ENCODE measurements around the gene THOC2.

DNA sequence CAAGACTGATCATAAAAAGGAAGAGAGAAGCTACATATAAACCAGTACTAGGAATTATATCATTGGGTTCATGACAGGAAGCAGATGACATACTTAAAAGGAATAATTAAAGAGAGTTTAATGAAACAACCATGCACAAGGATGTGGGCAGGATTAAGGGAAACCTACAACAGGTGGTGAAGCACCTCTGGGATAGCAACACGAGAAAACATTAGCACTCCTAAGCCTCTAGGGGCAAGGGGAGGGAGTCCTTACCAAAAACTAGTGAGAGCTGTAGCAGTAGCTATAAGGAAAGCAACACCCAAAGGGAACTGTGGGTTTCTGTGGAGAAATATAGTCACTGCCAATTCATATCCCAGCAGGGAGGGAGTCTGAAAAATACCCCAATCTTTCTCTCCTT lies 7.2 kb upstream of the THOC2 start:
- TF ChIP-seq, protein P1, sequence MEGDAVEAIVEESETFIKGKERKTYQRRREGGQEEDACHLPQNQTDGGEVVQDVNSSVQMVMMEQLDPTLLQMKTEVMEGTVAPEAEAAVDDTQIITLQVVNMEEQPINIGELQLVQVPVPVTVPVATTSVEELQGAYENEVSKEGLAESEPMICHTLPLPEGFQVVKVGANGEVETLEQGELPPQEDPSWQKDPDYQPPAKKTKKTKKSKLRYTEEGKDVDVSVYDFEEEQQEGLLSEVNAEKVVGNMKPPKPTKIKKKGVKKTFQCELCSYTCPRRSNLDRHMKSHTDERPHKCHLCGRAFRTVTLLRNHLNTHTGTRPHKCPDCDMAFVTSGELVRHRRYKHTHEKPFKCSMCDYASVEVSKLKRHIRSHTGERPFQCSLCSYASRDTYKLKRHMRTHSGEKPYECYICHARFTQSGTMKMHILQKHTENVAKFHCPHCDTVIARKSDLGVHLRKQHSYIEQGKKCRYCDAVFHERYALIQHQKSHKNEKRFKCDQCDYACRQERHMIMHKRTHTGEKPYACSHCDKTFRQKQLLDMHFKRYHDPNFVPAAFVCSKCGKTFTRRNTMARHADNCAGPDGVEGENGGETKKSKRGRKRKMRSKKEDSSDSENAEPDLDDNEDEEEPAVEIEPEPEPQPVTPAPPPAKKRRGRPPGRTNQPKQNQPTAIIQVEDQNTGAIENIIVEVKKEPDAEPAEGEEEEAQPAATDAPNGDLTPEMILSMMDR (IDR thresholded peaks at IDR 0.05), result no peak
- TF ChIP-seq POLR2A (IDR thresholded peaks at IDR 0.05), result no peak

Measured in adrenal gland (tissue), 5 donors.